Activated naive CD4-positive, alpha-beta T cell treated with anti-CD3 and anti-CD28 coated beads, Interleukin-2, amount 10 ng/mL, durations not matched to agents 7 days and 5 days (primary cell): ENCODE data around the gene CCDC144A.
"Not testable (repeated sequence)": the region's sequence is repeated elsewhere in the genome, so short reads cannot be mapped to it uniquely, and the experiment has no call there.

Experiments used
- CTCF ChIA-PET: fragments of 350-600 bp; sonication (Branson Sonifier 250); formaldehyde crosslinking; loops from one replicate; lab custom pipeline; 2021; ENCODE audit warnings: antibody characterized with exemption; lab: Charles Lee
- DNase-seq: peaks from one replicate; pipeline ENCODE4 v3.0.0-alpha.2; 2020
- H3K27ac Mint-ChIP-seq: one replicate; pipeline ENCODE4 v1.8.0; 2021; ENCODE audit warnings: mild to moderate bottlenecking, moderate library complexity, mixed read lengths
- H3K27me3 Mint-ChIP-seq: one replicate; pipeline ENCODE4 v1.8.0; 2021; ENCODE audit warnings: mild to moderate bottlenecking, mixed read lengths
- H3K36me3 Mint-ChIP-seq: one replicate; pipeline ENCODE4 v1.8.0; 2021; ENCODE audit warnings: mixed read lengths
- H3K4me1 Mint-ChIP-seq: one replicate; pipeline ENCODE4 v1.8.0; 2021; ENCODE audit warnings: mixed read lengths
- H3K4me3 Mint-ChIP-seq: one replicate; pipeline ENCODE4 v1.8.0; 2021; ENCODE audit warnings: mild to moderate bottlenecking, moderate library complexity, mixed read lengths
- H3K9me3 Mint-ChIP-seq: one replicate; pipeline ENCODE4 v1.8.0; 2021; ENCODE audit warnings: mixed read lengths

The CCDC144A gene

DNA sequence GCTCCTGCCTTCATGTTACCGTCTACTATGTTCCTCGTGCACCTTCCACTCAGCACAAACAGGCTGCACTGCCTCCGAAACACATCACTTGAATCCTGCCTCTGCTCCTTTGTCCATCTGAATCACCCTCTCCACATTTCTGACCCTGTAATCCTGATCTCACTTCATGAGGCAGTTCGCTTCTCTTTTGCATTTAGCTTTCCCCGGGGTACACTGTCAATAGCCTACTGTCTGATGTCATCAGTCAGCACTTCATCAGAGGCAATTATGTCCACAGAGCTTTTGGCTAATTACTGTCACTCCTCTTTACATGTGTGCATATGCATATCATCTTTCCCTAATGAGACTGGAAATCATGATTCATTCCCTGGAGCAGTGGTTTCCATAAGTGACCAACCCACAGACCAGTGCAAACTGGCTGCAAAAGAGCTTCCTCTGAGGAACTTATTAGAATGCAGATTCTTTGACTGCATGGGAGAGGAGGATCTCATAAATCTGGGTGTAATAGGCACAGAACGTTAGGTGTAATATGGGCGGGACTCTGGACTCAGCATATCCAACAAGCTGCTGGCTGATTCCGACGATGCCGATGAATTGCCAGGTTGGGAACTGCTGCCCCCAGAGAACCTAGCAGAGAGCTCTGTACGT, 99.0 kb downstream of the CCDC144A start:
- CTCF ChIA-PET, H3K9me3 Mint-ChIP-seq, H3K27ac Mint-ChIP-seq, DNase-seq, H3K4me1 Mint-ChIP-seq, H3K4me3 Mint-ChIP-seq, H3K36me3 Mint-ChIP-seq, H3K27me3 Mint-ChIP-seq: not testable (repeated sequence)

DNA sequence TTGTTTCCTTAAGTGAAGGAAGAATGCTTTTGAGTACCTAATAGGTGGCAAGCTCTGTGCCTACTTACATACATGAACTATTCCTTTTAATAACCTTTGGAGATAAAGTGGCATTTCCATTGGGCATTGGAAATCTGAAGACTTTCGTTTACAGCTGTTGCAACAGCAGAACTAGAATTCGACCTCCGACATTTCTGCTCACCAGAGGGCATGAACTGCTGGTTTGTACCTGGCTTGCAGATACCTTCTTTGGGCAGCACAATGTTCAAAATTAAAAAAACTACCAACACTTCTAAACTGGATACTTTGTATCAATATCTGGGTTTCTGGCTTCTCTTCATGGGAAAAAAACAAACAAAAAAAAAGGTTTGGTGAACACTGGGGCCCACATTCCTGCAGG, 99.6 kb downstream of the CCDC144A start:
- H3K9me3 Mint-ChIP-seq, H3K4me3 Mint-ChIP-seq, DNase-seq, H3K36me3 Mint-ChIP-seq, H3K4me1 Mint-ChIP-seq, H3K27me3 Mint-ChIP-seq, CTCF ChIA-PET, H3K27ac Mint-ChIP-seq: not testable (repeated sequence)

DNA sequence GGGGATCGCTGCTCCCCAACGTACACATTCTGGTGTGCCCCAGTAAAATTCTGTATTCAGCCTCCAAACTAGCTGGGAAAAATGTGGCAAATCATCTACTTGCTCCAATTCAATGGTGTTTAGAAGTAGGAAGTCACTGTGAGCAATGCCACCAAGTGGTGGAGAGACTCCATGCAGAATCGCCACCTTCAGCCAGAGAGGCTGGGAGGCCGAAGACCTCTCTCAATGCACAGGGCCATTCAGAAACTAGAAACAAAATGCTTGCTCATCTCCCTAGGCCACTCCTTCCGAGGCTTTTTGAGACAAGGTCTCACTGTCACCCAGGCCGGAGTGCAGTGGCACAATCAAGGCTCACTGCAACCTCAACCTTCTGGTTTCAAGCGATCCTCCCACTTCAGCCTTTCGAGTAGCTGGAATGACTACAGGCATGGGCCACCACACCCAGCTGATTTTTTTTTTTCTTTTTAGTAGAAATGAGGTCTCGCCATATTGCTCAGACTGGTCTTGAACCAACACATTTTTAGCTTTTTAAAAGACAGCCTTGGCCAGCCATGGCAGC, 100.4 kb downstream of the CCDC144A start:
- H3K27me3 Mint-ChIP-seq, H3K27ac Mint-ChIP-seq, DNase-seq, CTCF ChIA-PET, H3K9me3 Mint-ChIP-seq, H3K4me1 Mint-ChIP-seq, H3K36me3 Mint-ChIP-seq, H3K4me3 Mint-ChIP-seq: not testable (repeated sequence)

DNA sequence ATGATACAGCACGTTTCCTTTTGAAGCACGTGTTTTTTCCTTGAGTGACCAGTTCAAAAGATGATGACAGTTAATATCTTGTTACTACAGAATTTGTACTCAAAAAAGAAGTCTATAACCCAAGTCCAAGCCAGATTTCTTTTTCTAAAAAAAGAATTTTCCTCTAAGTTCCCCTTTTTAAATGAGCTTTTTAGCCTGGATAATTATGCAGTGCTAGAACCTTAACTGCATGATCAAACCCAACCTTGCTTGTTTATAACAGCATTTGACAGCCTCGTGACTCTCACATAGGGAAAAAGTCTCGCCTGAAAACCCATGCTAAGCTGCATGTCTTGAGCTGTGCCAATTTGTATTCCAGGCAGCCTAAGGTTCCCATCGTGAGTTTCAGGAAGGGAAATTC, 104.2 kb downstream of the CCDC144A start:
- H3K27ac Mint-ChIP-seq, H3K36me3 Mint-ChIP-seq, H3K4me1 Mint-ChIP-seq, H3K9me3 Mint-ChIP-seq, DNase-seq, CTCF ChIA-PET, H3K4me3 Mint-ChIP-seq, H3K27me3 Mint-ChIP-seq: not testable (repeated sequence)

DNA sequence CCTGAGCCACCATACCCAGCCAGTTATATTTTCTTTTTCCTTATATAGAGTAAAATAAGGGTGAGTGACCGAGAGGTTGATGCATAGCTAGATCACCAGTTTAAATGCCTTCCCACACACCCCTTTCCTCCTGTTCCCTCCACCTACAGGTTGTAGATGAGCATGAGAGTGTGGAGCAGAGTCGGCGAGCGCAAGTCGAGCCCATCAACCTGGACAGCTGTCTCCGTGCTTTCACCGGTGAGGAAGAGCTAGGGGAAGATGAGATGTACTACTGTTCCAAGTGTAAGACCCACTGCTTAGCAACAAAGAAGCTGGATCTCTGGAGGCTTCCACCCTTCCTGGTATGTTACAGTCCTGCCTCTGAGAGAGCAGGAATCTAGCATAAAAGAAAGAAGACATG, 105.9 kb downstream of the CCDC144A start:
- H3K4me1 Mint-ChIP-seq, H3K4me3 Mint-ChIP-seq, H3K9me3 Mint-ChIP-seq, H3K36me3 Mint-ChIP-seq, H3K27ac Mint-ChIP-seq, DNase-seq, CTCF ChIA-PET, H3K27me3 Mint-ChIP-seq: not testable (repeated sequence)

DNA sequence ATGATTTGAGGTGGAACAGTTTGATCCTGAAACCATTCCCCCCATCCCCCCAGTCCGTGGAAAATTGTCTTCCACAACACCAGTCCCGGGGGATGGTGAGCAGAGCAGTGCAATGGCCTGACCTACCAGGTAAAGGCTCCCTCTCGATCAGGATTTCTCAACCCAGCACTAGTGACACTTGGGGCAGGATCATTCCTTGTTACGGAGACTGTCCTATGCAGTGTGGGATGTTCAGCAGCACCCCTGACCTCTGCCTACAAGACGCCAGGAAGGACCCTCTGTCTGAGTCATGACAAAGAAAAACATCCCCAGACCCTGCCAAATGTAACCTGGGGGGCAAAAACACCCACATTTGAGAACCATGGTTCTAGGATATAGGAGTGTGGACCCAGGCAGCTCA, 114.8 kb downstream of the CCDC144A start:
- CTCF ChIA-PET, DNase-seq, H3K27ac Mint-ChIP-seq, H3K4me3 Mint-ChIP-seq, H3K9me3 Mint-ChIP-seq, H3K36me3 Mint-ChIP-seq, H3K4me1 Mint-ChIP-seq: not testable (repeated sequence)
- H3K27me3 Mint-ChIP-seq = peaks cover 13% of the 10 kb centered on the region

DNA sequence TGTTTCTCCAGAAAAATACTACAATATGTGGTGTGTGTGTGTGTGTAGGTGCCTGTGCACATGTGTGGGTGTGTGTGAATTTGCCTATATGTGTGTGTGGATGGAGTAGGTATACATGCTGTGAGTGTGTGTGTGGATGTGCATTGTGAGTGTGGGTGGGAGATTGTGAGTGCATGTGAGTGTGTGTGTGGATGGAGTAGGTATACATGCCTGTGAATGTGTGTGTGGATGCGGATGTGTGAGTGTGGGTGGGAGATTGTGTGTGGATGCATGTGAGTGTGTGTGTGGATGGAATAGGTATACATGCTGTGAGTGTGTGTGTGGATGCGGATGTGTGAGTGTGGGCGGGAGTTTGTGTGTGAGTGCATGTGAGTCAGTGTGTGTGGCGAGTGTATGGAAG, 116.6 kb downstream of the CCDC144A start:
- H3K36me3 Mint-ChIP-seq, H3K4me3 Mint-ChIP-seq, H3K9me3 Mint-ChIP-seq, CTCF ChIA-PET, H3K27me3 Mint-ChIP-seq, H3K4me1 Mint-ChIP-seq, DNase-seq, H3K27ac Mint-ChIP-seq: not testable (repeated sequence)

DNA sequence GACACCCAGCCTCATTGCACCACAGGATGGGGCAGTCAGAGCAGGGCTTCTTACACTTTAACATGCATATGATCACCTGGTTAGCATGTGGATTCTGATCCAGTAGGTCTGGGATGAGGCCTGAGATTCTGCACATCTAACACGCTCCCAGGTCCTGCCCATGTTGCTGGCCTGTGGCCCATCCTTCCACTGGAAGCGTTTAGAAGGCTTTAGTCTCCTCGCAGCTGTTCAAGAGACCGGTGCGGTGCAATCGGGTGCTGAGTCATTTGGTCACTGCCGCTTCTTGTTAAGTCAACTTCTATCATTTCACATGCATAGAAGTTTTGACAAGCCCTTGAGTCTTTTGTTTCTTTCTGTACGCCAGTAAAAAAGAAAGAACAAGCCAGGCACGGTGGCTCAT, 117.6 kb downstream of the CCDC144A start:
- CTCF ChIA-PET = not testable (repeated sequence)

DNA sequence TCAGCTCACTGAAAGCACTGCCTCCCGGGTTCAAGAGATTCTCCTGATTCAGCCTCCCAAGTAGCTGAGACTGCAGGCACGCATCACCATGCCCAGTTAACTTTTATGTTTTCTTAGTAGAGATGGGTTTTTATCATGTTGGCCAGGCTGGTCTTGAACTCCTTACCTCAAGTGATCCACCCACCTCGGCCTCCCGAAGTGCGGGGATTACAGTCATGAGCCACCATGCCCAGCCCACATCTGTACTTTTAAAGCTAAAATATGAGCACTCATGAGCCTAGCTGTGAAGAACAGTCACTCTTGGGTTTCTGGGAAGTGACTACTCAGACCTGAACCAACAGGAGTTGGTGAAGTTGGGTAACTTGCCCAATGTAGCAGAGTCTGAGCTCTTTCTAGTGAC, 120.2 kb downstream of the CCDC144A start:
- H3K27ac Mint-ChIP-seq, H3K4me1 Mint-ChIP-seq, CTCF ChIA-PET, DNase-seq, H3K4me3 Mint-ChIP-seq, H3K36me3 Mint-ChIP-seq, H3K9me3 Mint-ChIP-seq: not testable (repeated sequence)
- H3K27me3 Mint-ChIP-seq = peaks cover 15% of the 10 kb centered on the region

More for the DNA sequence above, 117.6 kb downstream of the CCDC144A start:
- peaks cover 11% of the 10 kb centered on the region for H3K27me3 Mint-ChIP-seq
- H3K9me3 Mint-ChIP-seq, H3K4me3 Mint-ChIP-seq, H3K36me3 Mint-ChIP-seq, H3K4me1 Mint-ChIP-seq, H3K27ac Mint-ChIP-seq, DNase-seq: not testable (repeated sequence)

DNA sequence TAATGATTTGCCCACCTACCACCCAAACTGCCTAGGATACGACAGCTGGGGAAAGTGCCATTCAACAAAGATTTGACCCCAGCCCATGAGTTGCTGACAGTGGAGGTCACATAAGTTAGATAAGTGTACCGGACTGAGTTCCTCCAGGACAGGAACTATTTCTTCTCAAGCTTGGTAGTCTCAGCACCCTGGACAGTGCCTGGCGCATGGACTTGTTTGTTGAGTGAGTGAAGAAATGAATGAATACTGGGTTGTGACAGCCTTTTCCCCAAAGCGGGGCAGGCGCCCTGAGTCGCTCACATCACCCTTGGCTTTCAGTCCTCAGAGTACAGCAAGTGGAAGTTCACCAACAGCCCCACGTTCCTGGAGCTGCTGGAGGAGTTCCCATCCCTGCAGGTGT, 122.1 kb downstream of the CCDC144A start:
- peak; percentile 61 for DNase-seq
- H3K4me3 Mint-ChIP-seq, H3K9me3 Mint-ChIP-seq, H3K4me1 Mint-ChIP-seq, CTCF ChIA-PET, H3K36me3 Mint-ChIP-seq, H3K27ac Mint-ChIP-seq: not testable (repeated sequence)
- peaks cover 19% of the 10 kb centered on the region for H3K27me3 Mint-ChIP-seq

DNA sequence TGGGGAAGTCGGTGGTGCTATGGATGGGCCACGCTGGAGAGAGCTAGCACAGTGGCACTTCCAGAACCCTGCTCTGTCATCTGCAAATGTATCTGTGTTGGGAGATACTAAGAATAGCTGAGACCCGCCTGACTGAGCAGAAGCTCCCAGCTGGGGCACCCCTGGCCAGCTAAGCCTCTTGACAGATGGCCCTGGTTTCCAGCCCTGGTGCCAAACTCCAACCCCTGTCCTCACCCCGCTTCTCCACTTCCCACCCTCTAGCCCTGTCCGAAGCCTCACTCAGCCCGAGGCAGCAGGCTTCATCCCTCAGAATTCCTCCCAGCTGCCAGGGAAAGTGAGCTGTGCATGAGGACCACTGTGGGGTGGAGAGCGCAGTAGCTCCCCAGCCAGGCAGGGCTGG, 124.4 kb downstream of the CCDC144A start:
- CTCF ChIA-PET = no interaction called here
- Mint-ChIP-seq H3K4me3 (no peak overlapping the region), H3K27ac (no peak overlapping the region), H3K4me1 (no peaks in the 10 kb centered on the region), H3K27me3 (peaks cover 38% of the 10 kb centered on the region), H3K9me3 (no peaks in the 10 kb centered on the region), H3K36me3 (no peaks in the 10 kb centered on the region)
- no peak for DNase-seq

DNA sequence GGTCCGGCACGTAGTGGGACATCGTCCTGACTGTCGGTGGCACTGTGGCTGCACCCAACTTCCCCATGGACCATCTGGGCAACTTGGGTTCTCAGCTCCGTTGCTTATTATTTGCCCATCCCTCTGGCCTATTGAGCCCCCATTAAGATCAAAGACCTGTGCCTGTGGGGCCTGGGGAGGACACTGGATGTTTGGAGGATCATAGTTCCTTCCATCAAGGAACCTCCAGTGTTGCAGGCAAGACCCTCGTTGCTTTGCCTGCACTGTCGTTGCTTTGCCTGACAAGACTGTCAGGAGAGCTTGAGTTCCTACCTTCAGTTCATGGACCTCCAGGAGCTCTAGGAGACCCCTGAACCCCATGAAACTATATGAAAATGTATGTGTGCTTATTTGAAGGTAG, 127.2 kb downstream of the CCDC144A start:
- no peaks in the 10 kb centered on the region for H3K9me3 Mint-ChIP-seq
- H3K36me3 Mint-ChIP-seq = no peaks in the 10 kb centered on the region
- CTCF ChIA-PET = no interaction called here
- H3K27ac Mint-ChIP-seq = no peak overlapping the region
- no peak overlapping the region for H3K4me3 Mint-ChIP-seq
- peaks cover 49% of the 10 kb centered on the region for H3K27me3 Mint-ChIP-seq
- no peaks in the 10 kb centered on the region for H3K4me1 Mint-ChIP-seq
- DNase-seq = no peak

DNA sequence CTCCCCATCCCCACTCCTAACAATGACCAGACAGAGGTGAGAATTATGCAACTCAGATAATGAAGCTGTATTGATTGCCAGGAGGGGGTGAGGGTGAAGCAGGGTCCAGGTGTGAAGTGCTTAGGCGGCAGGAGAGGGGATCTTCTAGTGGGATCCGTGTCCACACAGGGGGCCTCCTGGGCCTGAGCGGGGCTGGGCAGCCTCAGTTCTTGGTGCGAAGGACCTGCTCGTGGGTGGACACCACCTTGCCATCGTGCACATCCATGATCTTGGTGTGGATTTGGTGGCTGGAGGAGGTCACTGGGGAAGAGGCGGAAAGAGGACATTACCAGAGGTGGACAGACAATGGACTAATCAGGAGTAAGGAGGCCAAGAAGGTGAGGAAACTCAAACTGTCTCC, 127.9 kb downstream of the CCDC144A start:
- H3K4me3 Mint-ChIP-seq, H3K36me3 Mint-ChIP-seq, H3K4me1 Mint-ChIP-seq, H3K9me3 Mint-ChIP-seq, CTCF ChIA-PET, H3K27ac Mint-ChIP-seq, DNase-seq: not testable (repeated sequence)
- peaks cover 48% of the 10 kb centered on the region for H3K27me3 Mint-ChIP-seq

DNA sequence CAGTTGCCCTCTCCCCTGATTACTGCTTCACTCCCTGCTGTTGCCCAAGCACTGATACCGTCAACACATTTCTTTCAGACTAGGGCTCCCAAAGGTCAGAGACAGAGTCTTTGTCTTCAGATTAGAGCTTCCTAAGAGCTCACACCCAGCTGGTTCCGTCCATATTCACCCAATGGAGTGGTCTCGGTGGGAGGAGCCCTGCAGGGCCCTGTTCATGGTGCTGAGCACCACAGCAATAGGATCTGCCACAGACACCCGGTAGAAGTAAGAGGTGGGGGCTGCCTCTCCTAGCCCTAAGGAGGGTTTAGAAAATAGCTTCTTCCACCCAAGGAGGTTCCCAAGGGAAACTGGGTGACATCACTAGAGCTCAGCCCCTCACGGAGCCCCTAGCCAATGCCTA, 128.3 kb downstream of the CCDC144A start:
- Mint-ChIP-seq H3K9me3 (no peaks in the 10 kb centered on the region), H3K4me3 (no peak overlapping the region), H3K27ac (no peak overlapping the region), H3K36me3 (no peaks in the 10 kb centered on the region), H3K27me3 (peaks cover 45% of the 10 kb centered on the region), H3K4me1 (no peaks in the 10 kb centered on the region)
- CTCF ChIA-PET = no interaction called here
- DNase-seq = no peak

DNA sequence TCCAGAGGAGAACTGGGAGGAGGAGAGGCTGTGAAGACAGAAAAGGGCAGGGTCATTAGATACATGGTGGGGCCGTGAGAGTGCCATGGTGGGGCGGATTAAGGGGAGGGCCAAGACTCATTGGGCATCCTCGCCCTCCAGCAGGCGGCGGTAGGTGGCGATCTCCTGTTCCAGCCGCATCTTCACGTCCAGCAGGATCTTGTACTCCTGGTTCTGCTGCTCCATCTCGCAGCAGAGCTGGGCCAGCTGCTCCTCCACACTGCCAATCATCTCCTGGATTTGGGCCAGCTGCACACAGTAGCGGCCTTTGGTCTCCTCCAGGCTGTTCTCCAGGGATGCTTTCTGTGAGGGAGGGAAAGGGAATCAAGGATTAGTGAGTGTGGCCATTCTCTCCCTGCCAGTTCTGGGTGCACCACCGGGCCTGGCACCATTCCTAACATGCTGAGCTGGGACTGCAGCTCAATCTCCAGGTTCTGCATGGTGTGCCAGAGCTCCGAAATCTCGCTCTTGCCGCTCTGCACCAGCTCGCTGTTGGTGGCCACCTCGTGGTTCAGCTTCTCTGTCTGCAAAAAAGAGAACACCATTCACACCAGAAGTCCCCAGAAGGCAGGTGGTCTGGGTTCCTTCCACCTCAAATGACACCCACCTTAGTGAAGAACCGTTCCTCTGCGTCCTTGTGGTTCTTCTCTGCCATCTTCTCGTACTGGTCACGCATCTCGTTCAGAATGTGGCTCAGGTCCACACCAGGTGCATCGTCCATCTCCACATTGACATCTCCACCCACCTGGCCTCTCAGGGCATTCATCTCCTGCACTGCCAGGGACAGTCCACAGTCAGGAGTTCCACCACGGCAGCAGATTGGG, 129.0 kb downstream of the CCDC144A start:
- H3K9me3 Mint-ChIP-seq = no peaks in the 10 kb centered on the region
- H3K4me1 Mint-ChIP-seq = no peaks in the 10 kb centered on the region
- peaks cover 45% of the 10 kb centered on the region for H3K27me3 Mint-ChIP-seq
- H3K27ac Mint-ChIP-seq = no peak overlapping the region
- no peak overlapping the region for H3K4me3 Mint-ChIP-seq
- DNase-seq = no peak
- H3K36me3 Mint-ChIP-seq = no peaks in the 10 kb centered on the region
- CTCF ChIA-PET = no interaction called here
